ENCODE data around the gene GSG1L2. TPM values are rescaled to one million over a fixed set of nuclear protein-coding genes. Genes with fewer than 3 reads are reported as not detected.

The GSG1L2 gene
- total RNA-seq, 1 donor from 2014 or later = not detected

Other genes starting within 250 kb of the GSG1L2 start
- 28.6 TPM for gene STX8, start 246.3 kb downstream of the GSG1L2 start, total RNA-seq
- not detected for gene CFAP52, start 245.4 kb downstream of the GSG1L2 start, total RNA-seq
- 11.8 TPM for gene USP43, start 176.6 kb downstream of the GSG1L2 start, total RNA-seq
- gene DHRS7C, start 30.5 kb downstream of the GSG1L2 start, total RNA-seq = not detected
- gene GLP2R, start 3.8 kb upstream of the GSG1L2 start, total RNA-seq = 0.68 TPM
- gene RCVRN, start 83.2 kb upstream of the GSG1L2 start, total RNA-seq = not detected

Measured in left lobe of liver (tissue), 1 donor.